Activated T-cell treated with anti-CD3 and anti-CD28 coated beads for 4 hours (primary cell): ENCODE data around the gene KCNH6.
A peak's percentile ranks its signal among the peaks of the same experiment; 100 is the strongest.

Experiments
- DNase-seq: peaks from one replicate; pipeline ENCODE4 v3.0.0-alpha.2; 2020

The KCNH6 gene, protein sequence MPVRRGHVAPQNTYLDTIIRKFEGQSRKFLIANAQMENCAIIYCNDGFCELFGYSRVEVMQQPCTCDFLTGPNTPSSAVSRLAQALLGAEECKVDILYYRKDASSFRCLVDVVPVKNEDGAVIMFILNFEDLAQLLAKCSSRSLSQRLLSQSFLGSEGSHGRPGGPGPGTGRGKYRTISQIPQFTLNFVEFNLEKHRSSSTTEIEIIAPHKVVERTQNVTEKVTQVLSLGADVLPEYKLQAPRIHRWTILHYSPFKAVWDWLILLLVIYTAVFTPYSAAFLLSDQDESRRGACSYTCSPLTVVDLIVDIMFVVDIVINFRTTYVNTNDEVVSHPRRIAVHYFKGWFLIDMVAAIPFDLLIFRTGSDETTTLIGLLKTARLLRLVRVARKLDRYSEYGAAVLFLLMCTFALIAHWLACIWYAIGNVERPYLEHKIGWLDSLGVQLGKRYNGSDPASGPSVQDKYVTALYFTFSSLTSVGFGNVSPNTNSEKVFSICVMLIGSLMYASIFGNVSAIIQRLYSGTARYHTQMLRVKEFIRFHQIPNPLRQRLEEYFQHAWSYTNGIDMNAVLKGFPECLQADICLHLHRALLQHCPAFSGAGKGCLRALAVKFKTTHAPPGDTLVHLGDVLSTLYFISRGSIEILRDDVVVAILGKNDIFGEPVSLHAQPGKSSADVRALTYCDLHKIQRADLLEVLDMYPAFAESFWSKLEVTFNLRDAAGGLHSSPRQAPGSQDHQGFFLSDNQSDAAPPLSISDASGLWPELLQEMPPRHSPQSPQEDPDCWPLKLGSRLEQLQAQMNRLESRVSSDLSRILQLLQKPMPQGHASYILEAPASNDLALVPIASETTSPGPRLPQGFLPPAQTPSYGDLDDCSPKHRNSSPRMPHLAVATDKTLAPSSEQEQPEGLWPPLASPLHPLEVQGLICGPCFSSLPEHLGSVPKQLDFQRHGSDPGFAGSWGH

DNA sequence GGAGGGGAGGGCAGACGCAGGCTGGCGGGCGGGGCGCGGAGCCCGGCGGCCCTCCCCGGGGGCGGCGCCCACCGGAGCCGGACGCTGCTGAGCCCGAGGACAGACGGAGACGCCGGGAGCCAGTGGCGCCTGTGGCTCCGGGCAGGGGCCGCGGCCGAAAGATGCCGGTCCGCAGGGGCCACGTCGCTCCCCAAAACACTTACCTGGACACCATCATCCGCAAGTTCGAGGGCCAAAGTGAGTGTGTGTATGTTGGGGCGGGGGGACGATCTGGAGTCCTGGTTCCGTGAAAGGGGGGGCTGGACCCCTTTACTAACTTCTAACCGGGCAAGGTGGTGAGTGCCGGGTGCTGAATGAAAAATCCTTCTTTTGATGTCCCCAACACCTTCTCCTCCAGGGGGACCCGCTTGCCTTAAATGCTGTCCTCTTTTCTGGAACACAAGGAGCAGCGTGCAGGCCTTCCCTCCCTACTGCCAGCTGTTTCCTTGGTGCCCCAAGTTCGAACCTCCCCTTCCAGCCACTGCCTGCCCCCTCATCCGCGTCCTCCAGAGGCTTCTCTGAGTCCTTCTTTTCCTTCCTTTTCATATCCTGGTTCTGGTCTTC is at the start of gene KCNH6:
KCNH6 (plus strand) TSS at position 106 of the 603 bp plus-strand sequence; CDS start at position 162, 56 bp downstream.
- no peak for DNase-seq

DNA sequence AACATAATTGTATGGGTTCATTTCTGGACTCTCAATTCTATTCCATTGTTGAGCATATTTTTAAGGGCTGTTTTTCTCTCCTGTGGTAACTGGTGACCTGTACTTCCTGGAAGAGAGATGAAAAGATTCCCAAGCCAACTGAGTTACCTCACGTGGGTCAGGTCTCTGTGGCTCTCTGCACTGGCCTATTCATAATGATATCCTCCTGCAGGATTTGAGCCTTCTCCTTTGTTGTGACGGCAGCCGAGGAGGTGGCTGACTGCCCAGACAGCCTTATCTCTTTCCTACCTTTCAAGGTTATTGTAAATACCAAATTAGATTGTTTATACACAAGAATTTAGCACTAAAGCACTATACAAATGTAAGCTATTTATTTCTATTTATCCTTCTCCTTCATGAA is 49.0 kb upstream of the KCNH6 start:
- DNase-seq: no peak

DNA sequence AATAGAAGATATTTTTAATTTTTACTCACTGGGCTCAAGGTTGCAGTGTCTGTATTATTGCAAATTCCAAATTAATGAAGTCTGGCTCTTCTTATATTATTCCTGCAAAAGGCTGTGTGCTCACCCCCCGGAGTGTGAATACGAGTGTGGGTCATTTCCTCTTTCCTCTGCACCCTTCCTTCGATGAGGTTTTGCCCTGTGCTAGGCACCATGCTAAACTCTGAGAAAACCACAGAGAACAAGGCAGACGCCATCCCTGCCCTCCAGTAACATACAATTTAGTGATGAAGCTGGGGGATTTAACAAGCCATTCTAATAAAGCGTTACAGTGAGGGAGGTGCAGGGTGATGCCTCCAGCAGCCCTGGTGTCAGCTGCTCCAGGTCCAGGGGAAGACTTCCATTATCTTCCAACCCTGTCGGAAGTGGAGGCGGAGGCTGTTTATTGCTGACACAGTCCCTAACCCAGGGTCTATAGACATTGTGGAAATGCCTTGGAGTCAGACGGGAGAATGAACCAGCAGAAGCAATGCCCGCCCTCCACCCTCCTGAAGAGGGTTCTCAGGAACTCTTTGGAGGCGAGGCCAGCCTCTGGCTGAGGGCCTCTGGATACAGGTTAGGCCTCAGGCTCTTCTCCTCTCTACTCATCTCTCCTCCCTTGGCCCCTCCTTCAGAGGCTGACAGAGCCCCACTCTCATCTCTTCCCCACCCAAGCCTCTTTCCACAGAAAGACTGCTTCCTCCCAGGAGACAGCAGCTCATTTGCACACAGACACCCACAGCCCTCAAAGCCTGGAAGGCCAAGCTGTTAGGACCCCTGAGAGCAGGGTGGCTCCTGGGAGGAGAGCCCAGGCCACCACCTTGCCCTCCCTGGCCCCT is 48.3 kb upstream of the KCNH6 start:
- DNase-seq: no peak

DNA sequence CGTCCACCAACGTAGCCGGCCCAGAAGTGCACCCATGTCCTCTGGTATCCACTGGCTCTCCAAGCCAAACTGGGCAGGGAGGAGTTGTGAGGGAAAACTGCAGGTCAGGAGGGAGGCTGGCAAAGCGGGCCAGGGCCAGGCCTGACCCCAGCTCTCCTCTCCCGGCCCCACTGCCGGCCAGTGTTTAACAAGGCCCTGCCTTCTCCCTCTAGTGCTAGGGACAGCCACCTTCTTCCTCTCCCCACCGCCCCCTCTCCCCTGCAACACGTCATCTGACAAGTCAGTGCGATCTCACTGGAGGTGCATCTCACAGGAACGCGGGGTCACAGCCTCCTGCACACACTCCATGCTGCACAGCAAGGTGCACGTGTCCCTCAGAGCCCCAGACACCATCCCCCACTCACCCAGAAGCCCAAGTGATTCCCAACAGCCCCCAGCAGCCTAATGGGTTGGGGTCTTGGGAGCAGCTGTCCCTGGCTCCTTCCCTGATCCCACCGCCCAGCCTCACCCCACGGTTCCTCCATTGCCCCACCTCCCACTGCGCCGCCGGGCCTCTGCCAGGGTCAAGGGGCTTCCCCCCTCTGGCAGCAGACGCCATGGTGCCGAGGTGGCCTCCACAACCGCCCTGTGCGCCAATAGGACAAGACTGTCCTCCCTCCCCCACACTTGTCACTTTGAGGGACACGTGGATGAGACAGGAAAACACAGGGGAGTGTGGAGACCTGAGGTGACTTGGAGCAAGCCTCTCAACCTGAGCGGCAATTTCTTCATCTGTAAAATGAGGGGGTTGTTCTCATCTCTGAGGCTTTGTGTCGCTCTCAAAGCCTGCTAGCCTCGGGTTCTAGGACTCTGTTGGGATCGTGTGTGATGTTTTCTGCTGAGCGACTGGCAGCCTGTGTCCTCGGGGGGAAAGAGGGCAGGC is 47.4 kb upstream of the KCNH6 start:
- no peak for DNase-seq

DNA sequence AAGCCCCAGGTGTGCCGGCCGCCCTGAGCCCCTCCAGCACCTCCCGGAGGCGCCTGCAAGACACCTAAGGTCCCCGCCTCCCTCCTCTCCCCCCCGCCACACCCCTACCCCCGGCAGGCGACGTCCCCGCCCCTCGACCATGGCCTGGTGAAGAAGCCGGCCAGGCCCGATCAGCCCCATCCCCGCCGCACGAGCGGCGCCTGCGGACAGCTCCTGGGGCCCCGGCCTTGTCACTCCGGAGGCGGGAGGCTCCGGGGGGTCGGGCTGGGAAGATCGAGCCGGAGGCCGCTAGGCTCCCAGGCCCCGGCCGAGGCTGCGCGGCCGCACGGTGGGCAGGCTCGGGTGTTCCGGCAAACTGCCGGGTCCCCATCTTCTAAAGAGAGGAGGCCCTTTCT is 46.7 kb upstream of the KCNH6 start:
- DNase-seq: no peak

DNA sequence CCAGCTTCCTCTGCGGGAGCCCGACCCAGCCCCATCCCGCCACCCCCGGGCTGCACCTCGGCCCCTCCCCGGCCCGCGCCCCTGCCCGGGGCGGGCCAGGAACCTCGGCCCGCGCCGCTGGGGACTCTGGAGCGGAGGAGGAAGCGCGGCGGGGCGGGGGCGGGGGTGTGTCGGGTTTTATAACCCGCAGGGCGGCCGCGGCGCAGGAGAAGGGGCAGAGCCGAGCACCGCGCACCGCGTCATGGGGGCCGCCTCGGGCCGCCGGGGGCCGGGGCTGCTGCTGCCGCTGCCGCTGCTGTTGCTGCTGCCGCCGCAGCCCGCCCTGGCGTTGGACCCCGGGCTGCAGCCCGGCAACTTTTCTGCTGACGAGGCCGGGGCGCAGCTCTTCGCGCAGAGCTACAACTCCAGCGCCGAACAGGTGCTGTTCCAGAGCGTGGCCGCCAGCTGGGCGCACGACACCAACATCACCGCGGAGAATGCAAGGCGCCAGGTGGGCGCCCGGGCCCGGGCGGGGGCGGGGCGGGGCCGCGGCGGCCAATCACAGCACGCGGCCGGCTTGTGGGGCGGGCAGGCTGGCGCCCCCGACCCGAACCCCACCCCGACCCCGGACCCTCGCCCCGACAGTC is 46.2 kb upstream of the KCNH6 start, which contains the start of gene ACE:
ACE (plus strand) TSS at position 208 of the 626 bp plus-strand sequence; CDS start at position 242, 34 bp downstream.
- no peak for DNase-seq

DNA sequence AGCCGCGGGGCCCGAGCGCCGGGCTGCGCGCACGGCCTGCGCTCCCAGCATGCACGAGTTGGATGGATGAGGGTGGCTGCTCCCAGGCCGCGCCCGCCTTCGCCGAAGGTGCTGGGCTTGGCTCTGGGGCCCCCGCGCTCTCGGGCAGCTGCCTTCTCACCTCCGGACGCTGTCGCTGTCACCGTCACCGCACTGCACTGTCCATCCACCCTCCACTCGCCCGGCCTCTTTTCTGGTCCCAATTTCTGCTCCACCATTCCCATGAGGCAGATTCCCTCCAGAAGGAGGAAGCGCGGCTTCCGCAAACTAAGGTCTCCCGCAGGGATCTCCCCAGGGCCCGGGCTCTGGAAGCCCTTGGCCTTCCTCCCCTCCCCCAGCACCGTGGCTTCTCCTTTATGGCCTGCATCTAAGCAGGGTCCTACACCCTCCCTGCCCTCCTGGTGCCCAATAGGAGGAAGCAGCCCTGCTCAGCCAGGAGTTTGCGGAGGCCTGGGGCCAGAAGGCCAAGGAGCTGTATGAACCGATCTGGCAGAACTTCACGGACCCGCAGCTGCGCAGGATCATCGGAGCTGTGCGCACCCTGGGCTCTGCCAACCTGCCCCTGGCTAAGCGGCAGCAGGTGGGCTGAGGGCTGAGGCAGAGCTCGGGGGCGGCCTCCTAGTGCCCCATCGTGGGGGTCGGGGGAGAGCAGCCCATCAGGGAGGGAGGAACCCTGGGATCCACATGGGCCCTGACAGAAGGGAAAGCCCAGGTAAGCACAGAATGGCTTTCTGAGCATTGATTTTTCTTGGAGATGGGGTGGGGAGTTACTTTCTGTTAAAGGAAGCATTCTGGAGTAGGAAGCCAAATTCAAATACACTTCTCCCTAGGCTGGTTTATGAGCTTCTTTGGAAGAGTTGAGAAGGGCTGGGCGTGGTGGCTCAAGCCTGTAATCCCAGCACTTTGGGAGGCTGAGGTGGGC is 45.4 kb upstream of the KCNH6 start:
- DNase-seq: no peak

DNA sequence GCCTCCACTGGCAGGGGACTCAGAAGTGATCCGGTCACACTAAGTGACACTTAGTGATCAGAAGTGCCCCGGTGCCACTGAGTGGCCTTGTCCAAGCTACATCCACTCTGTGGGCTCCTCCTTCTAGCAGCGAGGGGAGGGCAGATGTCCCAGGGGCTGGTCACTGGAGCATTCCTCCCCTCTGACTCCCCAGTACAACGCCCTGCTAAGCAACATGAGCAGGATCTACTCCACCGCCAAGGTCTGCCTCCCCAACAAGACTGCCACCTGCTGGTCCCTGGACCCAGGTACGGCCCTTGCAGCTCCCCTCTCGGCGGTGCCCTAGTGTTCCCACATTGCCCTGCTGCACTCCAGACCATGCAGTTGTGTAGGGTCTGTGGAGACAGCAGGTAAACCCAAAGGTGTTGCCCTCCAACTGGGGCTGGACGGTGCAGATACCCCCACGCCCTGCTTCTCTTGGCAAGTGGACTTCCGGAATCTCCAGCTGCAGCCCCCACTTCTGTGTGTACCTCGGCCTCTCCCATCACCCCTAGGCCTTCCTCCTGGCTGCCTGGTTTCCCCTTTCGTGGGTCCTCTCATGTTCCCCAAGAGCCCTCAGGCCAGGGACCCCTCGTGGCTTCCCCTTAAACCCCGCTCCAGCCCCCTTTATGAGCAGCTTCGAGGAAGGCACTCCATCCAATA is 44.2 kb upstream of the KCNH6 start:
- peak; percentile 65 for DNase-seq

DNA sequence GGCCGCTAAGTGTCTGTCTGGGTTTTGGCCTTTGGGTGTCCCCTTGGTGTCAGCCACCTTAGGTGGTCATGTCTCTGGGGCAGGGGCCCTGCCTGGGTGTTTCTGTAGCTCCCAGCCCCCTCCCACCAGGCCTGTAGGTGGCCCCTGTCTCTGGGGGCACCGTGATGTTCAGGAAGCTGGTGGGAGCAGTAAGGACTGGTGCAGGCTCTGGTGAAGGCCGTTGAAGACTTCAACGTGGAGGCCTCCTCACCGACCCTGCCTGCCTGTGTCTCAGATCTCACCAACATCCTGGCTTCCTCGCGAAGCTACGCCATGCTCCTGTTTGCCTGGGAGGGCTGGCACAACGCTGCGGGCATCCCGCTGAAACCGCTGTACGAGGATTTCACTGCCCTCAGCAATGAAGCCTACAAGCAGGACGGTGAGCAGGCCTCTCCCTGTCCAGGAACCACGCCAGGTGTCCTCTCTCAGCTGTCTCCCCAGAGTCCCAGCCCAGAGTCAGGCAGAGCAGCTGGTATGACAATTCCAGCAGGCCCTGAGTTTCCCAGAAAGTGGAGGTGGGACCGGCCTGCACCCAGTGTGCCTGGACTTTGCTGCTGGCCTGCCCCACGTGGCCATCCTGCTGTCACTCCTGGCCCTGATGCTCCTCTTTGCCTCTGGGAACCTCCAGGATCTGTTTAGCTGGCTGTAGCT is 43.5 kb upstream of the KCNH6 start:
- DNase-seq: no peak

DNA sequence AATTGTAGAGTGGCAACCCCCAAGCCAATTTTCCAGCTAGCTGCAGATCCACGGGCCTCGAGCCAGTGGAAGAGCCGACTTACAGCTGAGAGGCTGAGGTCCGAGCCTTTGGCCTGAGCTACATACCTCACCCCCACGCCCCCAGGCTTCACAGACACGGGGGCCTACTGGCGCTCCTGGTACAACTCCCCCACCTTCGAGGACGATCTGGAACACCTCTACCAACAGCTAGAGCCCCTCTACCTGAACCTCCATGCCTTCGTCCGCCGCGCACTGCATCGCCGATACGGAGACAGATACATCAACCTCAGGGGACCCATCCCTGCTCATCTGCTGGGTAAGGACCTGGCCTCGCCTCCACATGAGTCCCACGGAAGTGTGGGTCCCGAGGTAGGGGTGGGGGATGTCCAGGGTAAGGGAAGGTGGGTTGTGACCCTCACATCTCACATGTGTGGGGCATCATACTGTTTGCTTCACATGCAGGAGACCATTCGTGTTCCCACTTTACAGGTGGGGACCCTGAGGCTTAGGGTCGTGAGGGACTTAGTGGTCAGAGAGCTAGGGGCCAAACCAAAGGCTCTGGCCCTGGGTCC is 42.9 kb upstream of the KCNH6 start:
- no peak for DNase-seq

DNA sequence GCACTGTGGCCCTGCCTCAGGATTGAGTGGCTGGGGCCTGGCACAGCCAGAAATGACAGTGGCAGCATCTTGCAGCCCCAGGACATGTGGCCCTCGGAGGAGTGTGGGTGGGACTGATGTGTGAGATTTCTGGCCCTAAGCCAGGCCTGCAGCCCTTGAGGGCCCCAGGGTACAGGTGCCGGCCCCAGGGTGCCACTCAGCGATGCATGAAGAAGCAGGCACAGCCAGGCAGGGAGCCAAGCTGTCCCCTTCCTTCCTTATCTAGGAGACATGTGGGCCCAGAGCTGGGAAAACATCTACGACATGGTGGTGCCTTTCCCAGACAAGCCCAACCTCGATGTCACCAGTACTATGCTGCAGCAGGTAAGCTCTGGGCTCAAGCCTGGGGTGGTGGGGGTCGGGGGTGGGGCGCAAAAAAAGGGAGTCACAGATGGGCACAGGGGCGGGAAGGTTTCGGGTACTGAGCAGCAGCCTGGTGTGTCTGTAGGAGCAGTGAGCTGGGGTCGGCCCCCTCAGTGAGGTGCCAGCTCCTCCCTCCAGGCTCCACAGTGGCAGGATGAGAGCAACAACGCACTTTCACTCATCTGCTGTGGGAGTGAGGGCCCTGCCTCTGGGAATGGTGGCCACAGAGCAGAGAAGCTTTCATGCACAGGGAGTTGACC is 42.2 kb upstream of the KCNH6 start:
- DNase-seq: no peak

DNA sequence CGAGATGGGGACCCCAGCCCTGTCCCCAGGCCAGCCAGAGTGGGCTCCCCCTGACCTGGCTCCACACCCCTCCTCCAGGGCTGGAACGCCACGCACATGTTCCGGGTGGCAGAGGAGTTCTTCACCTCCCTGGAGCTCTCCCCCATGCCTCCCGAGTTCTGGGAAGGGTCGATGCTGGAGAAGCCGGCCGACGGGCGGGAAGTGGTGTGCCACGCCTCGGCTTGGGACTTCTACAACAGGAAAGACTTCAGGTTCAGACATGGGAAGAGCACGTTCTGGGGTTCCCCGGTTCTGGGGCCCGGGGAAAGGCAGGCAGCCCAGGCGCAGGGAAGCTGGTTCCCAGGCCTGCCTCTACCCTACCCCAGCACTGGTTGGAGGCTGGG is 41.7 kb upstream of the KCNH6 start:
- DNase-seq: no peak

DNA sequence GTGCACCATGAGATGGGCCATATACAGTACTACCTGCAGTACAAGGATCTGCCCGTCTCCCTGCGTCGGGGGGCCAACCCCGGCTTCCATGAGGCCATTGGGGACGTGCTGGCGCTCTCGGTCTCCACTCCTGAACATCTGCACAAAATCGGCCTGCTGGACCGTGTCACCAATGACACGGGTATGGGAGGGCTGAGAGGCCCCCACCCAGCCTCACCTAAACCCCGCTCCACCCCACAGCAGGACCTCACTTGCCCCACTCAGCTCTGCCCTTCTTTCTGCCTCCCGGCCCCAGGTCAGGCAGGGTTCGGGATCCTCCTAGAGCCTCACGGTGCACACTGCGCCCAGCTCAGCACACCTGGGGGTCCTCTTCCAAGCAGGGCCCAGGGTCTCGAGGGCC is 40.6 kb upstream of the KCNH6 start:
- no peak for DNase-seq

DNA sequence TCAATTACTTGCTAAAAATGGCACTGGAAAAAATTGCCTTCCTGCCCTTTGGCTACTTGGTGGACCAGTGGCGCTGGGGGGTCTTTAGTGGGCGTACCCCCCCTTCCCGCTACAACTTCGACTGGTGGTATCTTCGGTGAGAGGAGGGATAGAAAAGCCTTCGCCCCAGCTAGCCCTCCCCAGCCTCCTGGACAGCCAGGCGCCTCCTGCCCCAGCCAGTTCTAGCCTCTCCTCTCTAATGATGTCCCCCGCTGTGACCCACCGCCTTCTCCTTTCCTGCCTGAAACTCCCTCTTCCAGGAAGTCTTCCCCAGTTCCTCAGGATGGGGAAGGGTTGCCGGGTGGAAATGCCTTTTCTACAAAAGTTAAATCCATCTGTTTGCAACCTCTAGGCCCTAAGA is 40.1 kb upstream of the KCNH6 start:
- no peak for DNase-seq

DNA sequence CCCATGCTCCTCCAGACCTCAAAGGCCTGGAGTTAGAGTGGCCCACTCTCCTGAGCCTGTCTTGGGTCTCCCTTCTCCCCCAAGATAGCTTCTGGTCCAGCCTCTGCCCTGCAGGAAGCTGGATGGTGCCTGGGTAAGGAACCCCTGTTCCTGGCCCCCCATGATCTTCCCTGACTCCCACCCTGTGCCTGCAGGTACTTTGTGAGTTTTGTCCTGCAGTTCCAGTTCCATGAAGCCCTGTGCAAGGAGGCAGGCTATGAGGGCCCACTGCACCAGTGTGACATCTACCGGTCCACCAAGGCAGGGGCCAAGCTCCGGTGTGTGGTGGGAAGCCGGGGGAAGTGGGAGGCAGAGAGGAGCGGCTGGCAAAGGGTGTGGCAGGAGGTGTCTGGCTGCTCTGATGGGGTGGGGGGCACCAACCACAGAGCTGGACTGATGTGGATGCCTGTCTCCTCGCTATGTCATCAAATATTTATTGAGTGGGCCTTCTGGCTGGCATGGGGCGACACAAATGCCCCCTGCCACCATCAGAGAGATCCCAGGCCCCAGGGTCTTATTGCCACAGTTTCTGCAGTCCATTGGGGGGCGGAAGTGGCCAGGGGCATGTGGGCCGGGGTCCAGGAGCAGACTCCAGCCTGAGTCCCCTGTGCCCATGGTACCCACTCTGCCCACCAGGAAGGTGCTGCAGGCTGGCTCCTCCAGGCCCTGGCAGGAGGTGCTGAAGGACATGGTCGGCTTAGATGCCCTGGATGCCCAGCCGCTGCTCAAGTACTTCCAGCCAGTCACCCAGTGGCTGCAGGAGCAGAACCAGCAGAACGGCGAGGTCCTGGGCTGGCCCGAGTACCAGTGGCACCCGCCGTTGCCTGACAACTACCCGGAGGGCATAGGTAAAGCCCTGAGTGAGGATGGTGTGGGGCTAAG is 39.2 kb upstream of the KCNH6 start:
- DNase-seq: no peak
